NCI-H1048 (cell line): Measurements from ENCODE around the gene CTU2.

Source experiments
- DNase-seq: peaks from one replicate; lab custom pipeline; 2025; lab: John Stamatoyannopoulos, UW

CTU2 gene

DNA sequence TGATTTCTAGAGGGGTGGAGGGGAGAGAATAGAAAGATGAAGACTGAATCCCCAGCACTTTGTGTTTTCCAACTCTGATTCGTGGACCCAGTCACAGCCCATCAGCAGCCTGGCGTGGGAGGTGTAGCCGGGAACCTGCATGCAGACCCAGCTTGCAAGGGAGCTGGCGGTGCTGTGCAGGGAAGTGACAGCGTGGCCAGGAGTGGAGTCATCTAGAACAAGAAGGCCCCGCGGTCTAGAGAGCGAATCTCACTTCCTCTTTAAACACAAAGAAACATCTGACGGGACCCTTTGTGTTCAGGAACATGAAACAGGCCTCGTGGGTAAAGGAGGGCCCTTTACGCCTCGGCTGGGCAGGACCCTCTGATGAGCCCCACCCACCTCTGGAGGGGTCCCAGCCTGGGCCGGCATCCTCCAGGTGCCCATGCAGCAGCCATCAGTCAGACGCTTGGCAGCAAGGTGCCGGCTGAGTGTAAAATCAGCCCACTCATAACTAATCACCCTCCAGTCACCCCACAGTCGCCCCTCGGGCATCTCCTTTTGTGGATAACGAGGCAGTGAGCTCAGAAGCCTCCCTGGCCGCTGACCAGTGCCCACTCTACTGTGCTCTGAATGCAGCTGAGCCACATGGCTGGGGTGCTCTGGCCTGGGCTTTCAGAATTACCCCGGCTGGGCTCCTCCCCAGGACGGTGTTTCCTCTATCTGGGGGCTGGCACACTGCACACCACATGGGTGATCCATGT is 24.4 kb upstream of the CTU2 start:
- DNase-seq = no peak

DNA sequence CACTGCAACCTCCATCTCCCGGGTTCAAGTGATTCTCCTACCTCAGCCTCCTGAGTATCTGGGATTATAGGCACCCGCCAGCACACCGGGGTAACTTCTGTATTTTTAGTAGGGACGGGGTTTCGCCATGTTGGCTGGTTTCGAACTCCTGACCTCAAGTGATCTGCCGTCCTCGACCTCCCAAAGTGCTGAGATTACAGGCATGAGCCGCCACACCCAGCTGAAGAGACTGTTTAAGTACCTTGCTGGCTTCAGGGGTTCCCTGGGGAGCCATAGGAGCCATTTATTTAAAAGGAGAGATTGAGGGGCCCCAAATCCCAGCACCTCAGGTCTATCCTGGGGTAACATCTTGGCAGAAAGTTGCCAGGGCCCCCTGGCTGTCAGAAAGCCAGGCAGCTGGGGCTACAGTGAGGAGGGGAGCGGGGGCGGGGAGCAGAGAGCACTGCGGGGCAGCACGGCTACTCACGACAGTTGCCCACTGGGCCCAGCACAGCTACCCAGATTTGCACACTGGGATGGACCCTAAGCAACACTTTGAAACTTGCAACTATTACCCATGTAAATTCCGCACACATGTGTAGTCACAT is 21.6 kb upstream of the CTU2 start:
- no peak for DNase-seq

DNA sequence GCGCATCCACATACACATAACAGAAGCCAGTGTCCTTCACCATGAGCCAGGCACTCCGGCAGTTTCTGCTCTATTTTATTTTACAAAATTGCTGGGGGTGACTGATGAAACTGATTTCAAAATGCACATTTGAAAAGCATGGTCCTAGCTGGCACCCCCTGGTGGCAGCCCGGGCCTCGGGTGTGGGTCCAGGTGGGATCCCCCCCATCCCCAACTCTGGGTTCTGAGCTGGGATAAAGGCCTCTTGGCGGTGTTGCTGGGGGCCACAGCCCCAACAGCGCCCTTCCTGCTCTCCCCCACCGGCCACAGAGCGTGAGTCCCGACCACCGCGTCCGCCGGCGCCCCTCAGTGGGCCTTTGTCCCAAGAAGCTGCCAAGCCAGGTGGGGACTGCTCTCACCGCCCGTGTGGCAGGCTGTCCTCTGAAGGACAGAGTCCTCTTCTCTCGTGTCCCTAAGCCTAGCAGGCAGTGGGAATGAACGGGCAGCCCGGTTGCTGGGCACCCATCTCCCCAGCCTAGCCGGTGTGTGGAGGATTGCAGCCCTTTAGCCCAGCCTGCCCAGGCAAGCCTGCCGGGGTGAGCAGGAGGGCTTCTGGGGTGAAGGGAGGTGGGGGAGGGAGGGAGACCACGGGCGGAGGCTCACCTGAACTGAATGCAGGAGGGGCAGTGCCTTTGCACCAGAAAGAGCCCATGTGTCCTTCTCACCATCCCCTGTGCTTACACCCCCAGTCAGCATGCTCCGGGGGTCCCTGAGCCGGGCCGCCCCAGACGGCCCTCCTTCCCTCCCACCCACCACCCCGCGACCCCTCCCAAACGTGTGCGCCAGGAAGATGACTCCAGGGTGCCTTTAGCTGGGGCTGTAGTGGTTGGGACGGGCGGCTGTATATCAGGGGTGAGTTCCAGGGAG is 20.9 kb upstream of the CTU2 start:
- no peak for DNase-seq

- DNase-seq = no peak
These were observed 20.3 kb upstream of the CTU2 start for GRCh38 chr16:88686062-88686438.

DNA sequence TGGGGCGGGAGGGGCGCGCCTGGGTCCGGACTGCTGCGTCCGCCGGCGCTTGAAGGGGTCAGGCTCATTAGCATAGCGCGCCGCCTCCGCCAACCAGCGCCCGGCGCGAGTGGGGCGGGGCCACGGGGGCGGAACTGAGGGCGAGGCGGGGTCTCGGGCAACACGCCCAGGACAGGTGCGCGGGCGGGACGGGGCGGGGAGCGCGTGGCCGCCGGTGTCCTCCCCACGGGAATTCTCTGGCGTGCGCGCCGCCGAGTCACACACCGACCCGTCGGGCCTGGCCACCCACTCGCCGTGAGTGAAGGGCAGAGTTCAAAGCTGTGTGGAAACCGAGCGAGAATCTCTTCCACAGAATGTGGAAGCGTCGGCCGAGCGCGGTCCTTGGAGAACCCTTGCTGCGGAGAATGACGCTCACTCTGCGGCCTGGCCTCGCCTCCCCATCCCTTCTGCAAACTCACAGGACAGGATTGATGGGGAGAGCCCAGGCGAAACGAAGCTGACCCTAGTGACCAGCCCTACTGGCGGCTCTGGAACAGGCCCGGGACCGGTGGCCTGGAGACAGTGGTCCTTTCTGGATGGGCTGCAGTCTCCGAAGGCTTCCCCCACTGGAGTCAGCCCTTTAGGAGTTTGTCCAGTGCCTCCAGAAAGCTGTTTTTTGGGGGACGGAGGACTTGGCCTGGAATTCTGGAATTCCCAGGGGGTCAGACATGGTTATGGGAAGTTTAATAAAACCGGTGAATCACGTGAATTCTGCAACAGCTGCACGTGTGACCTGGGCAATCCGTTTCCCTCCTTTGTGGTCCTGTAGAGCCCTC is 19.7 kb upstream of the CTU2 start, which contains the start of gene SNAI3:
Gene SNAI3 (minus strand): TSS at position 69 of the 815 bp plus-strand sequence. CDS start 101 bp downstream, outside the sequence.
- no peak for DNase-seq

DNA sequence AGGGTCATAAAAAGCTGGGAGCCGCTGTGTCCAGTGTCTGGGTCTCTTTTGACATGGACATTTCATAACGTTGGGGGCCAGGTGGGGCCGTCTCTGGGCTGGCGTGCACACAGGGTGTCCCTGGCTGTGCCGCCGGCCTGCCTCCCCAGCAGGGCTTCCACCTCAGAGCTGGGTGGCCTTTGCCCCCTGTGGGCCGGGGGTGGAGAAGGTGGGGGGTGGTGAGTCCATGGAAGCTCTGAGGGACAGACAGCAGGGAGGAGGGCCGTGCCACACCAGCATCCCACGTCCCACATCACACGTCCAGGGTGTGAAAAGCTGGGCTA is 19.1 kb upstream of the CTU2 start:
- DNase-seq = no peak

GRCh38 chr16:88687676-88688012 is 18.7 kb upstream of the CTU2 start:
- no peak for DNase-seq

DNA sequence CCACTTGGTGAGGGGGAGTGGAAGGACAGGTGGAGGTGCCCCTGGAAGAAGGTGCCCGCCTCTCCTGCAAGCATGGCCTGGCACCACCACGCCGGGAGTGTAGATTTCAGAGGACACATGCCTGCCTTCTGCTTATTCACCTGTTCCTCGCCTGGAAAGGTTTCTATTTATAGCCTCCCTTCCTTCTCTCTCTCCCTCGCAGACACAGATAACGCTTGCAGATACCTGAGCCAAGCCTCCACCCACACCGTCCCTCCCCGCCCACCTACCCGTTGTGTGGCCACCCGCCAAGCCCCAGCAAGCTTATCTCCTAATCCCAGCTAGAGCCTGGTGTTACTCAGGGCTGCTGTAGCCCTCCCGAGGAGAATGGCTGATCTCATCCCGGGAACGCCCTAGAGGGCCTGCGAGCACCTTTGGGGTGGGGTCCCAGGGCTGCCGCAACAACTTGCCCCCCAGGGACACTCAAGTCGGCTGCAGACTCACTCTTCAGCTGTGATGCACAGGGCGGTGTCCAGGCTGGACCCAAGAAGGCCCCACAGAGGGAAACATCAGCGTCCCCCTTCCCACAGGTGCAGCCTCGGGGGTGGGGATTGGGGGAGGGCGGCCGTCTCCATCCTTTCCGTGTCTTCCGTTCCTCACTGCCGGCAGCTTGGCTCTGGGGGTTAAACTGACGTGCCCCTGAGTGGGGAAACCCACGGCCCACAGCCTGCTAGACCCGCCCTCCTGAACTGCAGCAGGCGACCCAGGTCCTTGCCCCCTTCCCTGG is 18.1 kb upstream of the CTU2 start:
- DNase-seq = no peak

GRCh38 chr16:88690341-88691128 is 15.8 kb upstream of the CTU2 start:
- no peak for DNase-seq

- DNase-seq = no peak
These were observed 15.0 kb upstream of the CTU2 start for GRCh38 chr16:88691129-88691813.

DNA sequence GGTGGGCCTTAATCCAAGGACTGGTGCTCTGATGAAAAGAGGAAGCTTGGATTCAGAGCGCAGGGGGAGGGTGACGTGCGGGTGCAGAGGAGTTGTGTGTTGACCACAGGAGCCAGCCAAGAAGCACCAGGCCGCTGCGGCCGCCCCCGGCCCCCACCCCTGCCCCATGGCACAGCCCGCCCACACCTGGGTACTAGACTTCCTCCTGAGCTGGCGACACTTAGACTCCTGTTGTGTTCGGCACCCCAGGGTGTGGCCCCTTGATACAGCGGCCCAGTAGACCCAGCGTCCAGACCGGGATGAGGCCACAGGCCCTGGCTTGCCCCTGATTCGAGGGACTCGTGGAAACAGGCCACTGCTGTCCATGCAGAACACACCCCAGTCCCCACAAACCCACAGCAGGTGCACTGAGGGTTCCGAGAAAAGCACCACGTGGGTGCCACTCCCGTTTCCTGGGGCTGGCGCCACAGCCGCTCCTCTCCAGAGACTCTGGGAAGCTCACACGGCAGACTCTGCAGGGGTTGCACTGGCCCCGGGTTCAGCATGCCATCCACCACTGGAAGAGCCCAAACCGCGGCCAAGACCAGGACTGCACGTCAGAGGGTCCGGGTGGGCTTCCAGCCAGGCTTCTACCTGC is 14.3 kb upstream of the CTU2 start:
- DNase-seq = no peak

DNA sequence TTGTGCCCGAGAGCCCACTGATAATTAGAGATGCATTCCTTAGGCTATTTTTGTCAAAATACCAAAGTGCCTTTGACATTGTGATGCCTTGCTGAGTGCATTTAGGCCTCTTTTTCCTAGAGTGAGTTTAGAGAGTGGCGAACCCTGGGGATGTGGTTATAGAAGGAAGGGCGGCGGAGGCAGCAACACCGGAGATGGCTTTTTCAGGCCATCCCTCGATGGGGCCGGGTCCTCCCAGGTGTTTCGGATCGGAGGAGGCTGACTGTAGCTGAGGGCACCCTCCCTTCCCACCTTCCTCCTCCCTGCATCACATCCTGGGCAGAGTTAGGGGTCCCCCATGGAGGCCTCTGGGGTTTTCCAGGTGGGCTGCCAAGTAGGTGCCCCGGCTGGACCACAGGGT is 13.4 kb upstream of the CTU2 start:
- DNase-seq = no peak

- DNase-seq = no peak
These were observed 12.7 kb upstream of the CTU2 start for GRCh38 chr16:88693420-88694177.

DNA sequence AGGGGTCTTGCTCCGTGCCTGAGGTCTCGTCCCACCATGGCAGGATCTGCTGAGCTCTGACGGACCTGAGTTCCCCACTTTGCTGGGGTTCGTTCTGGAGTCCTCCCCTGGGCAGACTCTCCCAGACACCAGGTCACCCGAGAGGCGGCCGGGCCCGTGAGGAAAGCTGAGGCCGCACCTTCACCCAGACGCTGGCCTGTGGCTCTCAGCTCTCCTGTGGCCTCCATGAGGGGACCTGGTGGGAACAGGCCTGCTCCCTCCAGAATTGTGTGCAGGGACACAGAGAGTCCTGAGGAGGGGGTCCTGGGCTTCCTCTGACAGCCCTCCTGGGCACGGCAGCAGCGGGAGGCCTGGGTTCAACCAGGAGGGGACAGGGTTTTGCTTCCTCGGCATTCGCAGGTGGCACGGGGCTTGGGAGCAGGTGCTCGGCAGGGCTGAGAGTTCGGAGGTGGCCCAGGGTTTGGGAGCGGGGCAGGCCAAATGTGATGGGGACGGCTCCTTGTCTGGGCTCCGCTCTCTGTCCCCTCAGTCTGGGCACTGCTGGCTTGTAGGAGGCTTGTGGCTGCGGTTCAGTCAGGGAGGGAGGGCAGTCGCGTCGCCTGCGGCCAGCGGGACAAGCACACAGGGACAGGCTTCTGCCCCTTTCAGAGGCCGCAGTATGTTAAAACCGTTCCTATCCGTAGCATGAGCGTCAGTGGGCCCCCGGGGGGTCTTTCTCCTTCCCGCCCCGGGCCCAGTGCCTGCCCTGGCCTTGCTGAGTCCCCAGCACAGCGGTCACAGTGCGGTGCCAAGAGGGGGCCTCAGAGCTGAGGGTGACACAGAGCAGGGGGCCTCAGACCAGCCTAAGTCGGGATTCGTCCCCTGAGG is 11.8 kb upstream of the CTU2 start:
- DNase-seq = no peak

- DNase-seq = no peak
These were observed 11.1 kb upstream of the CTU2 start for GRCh38 chr16:88695218-88695617.

DNA sequence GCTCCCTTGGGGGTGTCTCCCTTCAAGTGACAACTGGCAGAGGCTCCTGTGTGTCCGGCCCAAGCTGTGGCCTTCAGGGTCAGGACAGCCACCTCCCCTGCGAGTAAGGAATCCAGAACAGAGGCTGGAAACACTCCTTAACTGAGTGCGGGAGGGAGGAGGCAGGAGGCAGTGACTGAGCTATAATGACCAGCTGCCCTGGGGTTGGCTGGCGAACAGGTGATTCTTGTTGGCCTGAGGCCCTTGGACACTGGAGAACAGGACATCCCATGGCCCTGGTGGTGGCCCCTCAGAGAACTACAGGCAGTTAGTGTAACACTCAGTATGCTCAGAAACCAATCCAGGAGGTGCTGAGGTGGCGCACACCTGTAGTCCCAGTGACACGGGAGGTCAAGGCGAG is 10.6 kb upstream of the CTU2 start:
- DNase-seq = no peak

DNA sequence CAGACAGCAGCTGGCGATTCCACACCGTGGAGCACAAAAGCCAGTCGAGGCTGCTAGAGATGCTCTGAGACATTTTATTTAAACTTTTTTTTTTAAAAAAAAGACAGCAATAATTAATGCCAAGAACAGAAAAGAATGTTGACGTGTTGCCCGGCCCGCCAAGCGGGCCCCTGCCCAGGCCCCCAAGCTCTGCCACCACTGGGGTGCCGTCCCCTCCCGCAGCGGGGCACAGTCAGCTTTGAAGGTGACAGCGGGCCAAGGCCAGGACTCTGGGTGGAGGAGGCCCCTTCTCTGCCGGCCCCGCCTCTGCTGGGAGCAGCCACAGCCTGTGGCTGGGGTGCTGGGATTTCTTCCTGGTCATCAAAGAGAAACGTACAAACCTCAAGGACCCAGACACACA is 9.9 kb upstream of the CTU2 start:
- no peak for DNase-seq
